NCI-H1417 (cell line): ENCODE measurements around the gene SUGCT.

Source experiments
- DNase-seq, 3 experiments: peaks; one replicate each; lab custom pipeline; 2025; lab: John Stamatoyannopoulos, UW

The SUGCT gene

GRCh38 chr7:40526951-40527715 lies 392.3 kb downstream of the SUGCT start:
- no peak for DNase-seq

GRCh38 chr7:40527723-40528122 lies 392.9 kb downstream of the SUGCT start:
- no peak for DNase-seq

DNA sequence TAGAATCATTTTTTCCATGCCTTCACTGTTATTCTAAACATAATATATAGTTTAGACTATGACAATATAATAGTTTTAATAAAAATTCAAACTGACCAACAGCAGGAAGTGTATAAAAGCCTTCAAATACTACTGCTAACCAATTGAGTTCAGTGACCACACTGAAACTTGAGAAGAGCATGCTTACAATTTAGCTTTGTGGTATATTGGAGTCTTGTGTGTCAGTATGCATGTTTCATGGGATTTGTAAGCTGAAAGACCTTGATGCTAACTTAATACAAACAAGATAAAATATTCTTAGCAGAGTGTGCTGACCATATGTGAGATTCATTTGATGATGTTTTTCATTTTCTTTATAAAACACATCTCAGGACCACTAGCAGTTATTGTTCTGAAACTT lies 395.5 kb downstream of the SUGCT start:
- no peak for DNase-seq

GRCh38 chr7:40531956-40532355 lies 397.2 kb downstream of the SUGCT start:
- DNase-seq = no peak

- no peak for DNase-seq
Measured at GRCh38 chr7:40535678-40536077, 400.9 kb downstream of the SUGCT start.

- DNase-seq = no peak
Measured at GRCh38 chr7:40536421-40536820, 401.6 kb downstream of the SUGCT start.

DNA sequence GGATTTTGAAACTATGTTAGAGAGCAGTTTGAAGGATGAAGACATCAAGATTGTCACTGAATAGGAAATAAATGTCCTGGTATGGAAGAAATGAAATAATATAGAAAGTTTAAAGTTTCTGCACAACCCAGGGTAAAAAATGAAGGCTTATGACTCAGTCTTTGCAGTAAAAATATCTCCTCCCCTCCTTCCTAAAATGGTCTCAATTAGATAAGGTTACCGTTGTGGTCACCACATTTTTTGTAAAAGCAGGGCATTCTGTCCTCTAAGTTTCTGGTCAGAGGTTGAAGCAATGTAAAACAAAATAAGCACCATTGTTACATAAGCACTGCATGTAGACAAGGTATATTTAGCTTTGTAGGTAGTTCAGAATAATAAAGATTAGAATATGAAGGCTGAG lies 403.5 kb downstream of the SUGCT start:
- no peak for DNase-seq

DNA sequence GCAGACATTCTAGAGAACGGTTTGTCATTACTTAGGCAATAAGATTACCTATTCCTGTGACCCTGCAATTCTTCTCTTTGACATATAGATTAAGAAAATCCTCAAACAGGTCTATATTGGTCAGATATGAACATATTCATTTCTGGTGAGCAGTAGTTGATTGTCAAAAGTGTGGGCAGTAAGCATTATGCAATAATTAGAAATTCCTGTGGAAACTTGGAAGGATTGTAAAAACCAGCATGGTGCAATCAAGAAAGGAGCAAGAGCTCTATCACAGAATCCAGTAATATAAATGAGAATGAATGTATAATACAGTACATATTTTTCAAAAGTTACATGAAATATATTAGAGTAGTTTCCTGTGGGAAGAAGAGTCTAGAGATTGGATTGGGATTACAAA lies 406.5 kb downstream of the SUGCT start:
- DNase-seq = no peak

- no peak for DNase-seq
Measured at GRCh38 chr7:40542982-40543741, 408.4 kb downstream of the SUGCT start.

GRCh38 chr7:40544221-40544723 lies 409.5 kb downstream of the SUGCT start:
- no peak for DNase-seq

DNA sequence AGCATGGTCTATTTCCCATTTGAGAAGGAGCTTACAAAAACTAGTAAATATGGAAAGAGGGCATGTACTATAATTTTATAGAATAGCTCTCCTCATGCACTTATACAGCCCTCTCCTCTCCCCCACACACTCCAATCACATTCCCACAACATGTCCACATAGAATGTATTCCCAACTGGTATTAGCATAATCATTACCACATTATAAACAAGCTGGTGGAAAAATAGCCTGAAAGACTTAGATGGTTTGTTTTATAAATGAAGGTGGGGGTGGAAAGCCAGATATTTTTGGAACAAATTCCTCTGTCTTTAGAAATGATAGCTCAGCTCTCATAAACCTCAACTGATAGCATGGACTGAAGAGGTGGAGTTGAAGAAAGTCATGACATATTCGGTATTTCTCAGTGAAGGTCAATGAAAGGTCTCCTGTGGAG lies 410.1 kb downstream of the SUGCT start:
- no peak for DNase-seq

- DNase-seq = no peak
Measured at GRCh38 chr7:40545739-40546138, 410.9 kb downstream of the SUGCT start.

- DNase-seq = no peak
Measured at GRCh38 chr7:40546616-40547501, 412.1 kb downstream of the SUGCT start.

- no peak for DNase-seq
Measured at GRCh38 chr7:40549372-40550039, 414.7 kb downstream of the SUGCT start.

GRCh38 chr7:40551685-40552576 lies 417.1 kb downstream of the SUGCT start:
- DNase-seq = no peak

DNA sequence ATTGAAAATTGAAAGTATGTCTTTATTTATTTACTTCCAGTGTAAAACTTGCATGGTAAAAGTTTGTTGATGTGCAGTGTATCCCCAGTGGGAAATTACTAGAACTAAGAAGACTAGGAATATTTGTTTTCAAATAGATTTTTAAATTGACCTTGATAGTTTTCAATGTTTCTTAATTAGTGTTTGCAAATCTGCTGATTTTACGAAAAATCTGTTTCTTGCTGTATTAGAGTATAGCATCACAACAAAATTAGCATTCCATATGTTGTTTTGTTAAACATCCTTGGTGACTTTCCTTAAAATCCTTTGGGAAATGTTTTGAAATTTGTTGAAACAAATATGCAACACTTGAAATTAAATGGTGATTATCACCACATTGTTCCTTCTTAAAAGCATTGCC lies 425.9 kb downstream of the SUGCT start:
- no peak for DNase-seq

DNA sequence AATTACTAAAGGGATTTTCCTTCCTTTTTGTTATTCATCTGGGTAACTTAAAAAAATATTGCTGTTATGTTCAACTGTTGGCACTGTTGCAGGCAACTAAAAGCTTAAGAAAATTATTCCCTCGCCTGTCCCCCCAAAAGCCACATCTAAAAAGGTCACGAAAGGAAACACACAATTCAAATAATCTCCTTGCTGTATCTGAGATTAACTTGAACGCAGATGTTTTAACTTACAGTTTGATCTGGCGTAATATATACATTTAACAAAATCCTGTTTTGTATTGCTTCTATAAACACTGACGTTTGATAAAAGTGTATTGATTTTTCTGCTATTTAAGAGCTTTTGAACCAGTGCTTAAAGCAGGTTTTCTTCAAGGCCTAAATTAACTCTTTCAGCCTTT lies 432.1 kb downstream of the SUGCT start:
- DNase-seq = no peak

GRCh38 chr7:40569326-40569725 lies 434.5 kb downstream of the SUGCT start:
- no peak for DNase-seq

- DNase-seq = no peak
Measured at GRCh38 chr7:40570223-40570622, 435.4 kb downstream of the SUGCT start.

DNA sequence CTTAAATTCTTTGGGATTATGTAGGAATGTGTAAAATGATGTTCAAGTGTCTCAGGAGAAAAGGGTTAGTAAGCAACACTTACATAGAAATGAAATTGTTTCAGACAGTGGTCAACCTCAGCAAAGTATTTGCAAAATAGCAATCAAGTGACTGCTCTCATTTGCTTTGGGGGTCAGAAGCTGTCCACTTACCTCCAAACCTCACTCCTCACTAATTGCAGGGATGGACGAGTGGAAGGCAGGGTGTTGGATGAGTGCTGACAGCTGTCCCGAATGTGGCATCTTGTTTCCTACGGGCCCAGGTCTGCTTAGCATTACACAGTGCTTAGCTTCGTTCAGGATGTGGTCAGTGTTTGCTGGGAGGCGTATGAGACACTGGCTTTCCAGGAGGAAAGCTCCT lies 437.0 kb downstream of the SUGCT start:
- no peak for DNase-seq
